GM12875 (cell line): ENCODE measurements around the gene IRF3.

Experiments used
- H3K4me3 ChIP-seq: one replicate; pipeline ENCODE4 v1.5.1; 2011; ENCODE audit warnings: low read depth, low read length, control low read depth
- TF ChIP-seq, protein P1 (sequence below): IDR thresholded peaks from 2 replicates; pipeline ENCODE4 v1.5.1; 2011; ENCODE audit warnings: low read depth, mild to moderate bottlenecking, control low read depth, inconsistent platforms, low read length, moderate library complexity, borderline replicate concordance; ENCODE audit not compliant: insufficient read depth

Gene IRF3, protein sequence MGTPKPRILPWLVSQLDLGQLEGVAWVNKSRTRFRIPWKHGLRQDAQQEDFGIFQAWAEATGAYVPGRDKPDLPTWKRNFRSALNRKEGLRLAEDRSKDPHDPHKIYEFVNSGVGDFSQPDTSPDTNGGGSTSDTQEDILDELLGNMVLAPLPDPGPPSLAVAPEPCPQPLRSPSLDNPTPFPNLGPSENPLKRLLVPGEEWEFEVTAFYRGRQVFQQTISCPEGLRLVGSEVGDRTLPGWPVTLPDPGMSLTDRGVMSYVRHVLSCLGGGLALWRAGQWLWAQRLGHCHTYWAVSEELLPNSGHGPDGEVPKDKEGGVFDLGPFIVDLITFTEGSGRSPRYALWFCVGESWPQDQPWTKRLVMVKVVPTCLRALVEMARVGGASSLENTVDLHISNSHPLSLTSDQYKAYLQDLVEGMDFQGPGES

DNA sequence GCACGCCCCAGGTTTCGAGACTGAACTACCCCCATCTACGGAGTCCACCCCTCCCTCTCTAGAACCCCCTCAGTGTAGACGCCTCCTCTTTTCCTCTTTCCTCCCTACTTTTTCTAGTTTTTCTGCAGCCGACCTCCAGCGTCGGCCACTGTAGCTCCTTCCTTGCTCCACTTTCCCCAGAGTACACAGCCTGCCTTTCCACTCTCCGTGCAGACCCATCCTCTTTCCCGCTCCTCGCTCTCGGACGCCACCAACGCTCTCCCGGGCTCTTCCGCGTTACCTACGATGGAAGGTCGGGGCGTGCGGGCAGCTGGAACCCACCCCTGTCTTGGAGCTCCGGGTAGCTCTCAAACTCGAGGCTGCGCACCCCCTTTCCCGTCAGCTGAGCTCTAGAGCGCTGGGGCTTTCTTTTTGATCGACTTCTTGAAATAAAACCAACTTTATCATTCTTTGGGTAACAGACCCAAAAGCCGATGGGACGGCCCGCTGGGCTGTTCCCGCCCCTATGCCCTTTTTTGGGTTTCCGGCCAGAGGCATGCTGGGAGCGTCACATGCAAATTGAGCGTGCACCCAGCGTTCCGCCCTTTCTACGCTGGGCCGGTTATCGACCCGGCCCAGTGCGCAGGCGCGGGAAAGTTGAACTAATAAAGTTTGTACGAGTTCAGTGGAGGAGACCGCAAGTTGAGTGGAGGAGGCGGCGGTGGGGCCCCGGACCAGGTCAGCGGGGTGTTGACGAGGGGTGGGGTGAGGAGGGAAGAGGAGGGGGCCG lies at the start of gene IRF3, which contains the start of gene BCL2L12:
Gene IRF3, minus strand, starts transcription at position 507 of the 769 bp plus-strand sequence. CDS start 1,019 bp downstream, outside the sequence.
Gene BCL2L12, plus strand, starts transcription at position 583 of the 769 bp plus-strand sequence. CDS start 760 bp downstream, outside the sequence.
- TF ChIP-seq, protein P1, sequence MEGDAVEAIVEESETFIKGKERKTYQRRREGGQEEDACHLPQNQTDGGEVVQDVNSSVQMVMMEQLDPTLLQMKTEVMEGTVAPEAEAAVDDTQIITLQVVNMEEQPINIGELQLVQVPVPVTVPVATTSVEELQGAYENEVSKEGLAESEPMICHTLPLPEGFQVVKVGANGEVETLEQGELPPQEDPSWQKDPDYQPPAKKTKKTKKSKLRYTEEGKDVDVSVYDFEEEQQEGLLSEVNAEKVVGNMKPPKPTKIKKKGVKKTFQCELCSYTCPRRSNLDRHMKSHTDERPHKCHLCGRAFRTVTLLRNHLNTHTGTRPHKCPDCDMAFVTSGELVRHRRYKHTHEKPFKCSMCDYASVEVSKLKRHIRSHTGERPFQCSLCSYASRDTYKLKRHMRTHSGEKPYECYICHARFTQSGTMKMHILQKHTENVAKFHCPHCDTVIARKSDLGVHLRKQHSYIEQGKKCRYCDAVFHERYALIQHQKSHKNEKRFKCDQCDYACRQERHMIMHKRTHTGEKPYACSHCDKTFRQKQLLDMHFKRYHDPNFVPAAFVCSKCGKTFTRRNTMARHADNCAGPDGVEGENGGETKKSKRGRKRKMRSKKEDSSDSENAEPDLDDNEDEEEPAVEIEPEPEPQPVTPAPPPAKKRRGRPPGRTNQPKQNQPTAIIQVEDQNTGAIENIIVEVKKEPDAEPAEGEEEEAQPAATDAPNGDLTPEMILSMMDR = no peak
- peak within 1 kb of the TSS; percentile 75 for H3K4me3 ChIP-seq

DNA sequence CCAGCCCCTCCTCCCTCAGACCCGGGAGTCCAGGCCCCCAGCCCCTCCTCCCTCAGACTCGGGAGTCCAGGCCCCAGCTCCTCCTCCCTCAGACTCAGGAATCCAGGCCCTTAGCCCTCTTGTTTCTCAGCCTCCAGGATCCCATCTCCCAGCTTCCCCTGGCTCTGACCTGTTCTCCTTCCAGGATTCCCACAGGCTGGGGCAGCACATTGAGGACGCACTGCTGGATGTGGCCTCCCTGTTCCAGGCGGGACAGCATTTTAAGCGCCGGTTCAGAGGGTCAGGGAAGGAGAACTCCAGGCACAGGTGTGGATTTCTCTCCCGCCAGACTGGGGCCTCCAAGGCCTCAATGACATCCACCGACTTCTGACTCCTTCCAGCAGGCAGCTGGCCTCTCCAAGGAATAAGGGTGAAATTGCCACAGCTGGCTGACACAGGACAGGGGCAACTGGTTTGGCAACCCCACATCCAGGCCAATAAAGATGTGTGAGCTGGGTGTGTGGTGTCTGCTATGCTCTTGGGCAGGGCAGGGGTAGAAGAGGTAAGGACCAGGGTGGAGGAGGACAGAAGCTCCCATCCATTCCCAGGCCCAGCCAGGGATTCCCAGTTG lies 47.7 kb upstream of the IRF3 start:
- TF ChIP-seq, protein P1 = no peak
- H3K4me3 ChIP-seq = no peak overlapping the region

DNA sequence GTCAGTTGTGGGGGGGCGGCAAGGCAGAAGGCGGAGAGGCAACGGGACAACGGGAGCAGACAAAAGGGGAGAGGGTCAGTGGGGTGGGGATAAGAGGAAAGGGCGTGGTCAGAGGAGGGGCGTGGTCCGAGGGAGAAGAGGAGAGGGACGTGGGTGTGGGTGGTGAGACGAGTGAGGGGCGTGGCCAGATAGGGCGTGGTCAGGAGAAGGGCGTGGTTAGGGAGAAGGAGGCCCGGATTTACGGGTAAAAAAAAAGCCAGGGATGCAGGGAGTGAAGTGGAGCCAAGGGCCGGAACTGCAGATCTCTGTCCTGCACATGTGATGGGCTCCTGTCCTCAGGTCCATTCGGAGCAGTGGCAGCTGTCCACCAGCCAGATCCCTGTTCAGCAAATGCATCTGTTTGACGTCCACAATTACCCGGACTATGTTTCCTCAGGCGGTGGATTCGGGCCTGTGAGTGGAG lies 46.8 kb upstream of the IRF3 start:
- TF ChIP-seq, protein P1 = no peak

DNA sequence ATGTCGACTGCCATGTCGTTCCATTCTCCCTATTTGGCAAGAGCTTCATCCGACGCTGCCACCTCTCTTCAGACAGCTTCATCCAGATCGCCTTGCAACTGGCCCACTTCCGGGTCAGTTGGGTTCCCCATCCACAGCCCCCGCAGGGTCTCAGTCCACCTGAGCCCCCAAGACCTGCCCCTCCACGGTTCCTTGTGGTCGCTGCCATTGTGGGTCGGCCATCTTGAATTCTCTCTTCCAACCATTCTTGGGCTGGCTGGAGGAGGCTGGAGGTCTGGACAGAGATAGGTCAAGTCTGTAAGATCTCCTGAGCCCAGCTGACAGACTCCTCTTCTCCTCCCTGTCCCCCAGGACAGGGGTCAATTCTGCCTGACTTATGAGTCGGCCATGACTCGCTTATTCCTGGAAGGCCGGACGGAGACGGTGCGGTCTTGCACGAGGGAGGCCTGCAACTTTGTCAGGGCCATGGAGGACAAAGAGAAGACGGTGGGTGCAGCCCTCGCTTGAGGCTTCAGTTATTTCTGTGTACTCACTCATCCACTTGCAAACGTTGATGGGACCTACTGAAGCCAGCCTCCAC lies 44.8 kb upstream of the IRF3 start:
- TF ChIP-seq, protein P1 = no peak
- H3K4me3 ChIP-seq = no peak overlapping the region

More for the DNA sequence above, 46.8 kb upstream of the IRF3 start:
- H3K4me3 ChIP-seq = no peak overlapping the region

DNA sequence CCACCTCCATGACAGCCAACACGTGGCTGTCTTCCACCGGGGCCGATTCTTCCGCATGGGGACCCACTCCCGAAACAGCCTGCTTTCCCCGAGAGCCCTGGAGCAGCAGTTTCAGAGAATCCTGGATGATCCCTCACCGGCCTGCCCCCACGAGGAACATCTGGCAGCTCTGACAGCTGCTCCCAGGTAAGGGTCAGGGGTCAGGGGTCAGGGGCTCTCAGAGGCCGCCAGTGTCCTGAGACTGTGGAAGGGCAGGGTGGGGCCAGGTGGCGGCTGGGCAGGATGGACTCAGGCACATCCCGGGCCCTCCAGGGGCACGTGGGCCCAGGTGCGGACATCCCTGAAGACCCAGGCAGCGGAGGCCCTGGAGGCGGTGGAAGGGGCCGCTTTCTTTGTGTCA lies 40.3 kb upstream of the IRF3 start:
- TF ChIP-seq, protein P1 = no peak
- H3K4me3 ChIP-seq = no peak overlapping the region

DNA sequence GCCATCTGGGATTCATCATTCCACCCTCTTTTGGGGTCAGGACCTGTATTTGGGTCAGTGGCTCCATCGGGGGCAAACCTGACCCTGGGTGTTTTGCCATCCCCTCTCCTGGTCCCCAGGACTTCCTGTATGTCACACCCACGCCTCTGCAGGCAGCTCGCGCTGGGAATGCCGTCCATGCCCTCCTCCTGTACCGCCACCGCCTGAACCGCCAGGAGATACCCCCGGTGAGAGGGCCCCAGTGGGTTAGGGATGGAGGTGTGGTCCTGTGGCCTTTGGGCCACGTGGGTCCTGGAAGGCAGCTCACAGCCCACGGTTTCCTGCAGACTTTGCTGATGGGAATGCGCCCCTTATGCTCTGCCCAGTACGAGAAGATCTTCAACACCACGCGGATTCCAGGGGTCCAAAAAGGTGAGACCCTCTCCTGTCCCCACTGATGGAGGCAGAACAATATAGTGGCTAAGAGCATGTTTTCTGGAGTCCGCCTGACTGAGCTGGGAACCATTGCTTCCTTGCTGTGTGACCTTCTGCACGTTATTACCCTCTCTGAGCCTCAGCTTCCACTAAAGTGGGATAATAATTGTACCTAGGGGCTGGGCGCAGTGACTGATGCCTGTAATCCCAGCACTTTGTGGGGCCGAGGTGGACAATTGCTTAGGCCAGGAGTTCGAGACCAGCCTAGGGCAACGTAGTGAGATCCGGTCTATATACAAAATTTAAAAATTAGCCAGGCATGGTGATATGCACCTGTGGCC lies 39.4 kb upstream of the IRF3 start:
- TF ChIP-seq, protein P1 = no peak
- H3K4me3 ChIP-seq = no peak overlapping the region
